Heart right ventricle (tissue), 16 donors: ENCODE measurements around the gene ENTPD8. TPM values are rescaled to one million over a fixed set of nuclear protein-coding genes. Genes with fewer than 3 reads are reported as not detected.

Experiments
- ATAC-seq, 8 donors: fragments of 200-7000 bp; cut with Tn5 transposase; one replicate each; pipeline ENCODE4 v1.9.1; 2020; ENCODE audit warnings: mild to moderate bottlenecking in 8 of 8, moderate library complexity in 8 of 8, moderate number of reproducible peaks in 1 of 8
- DNase-seq, 2 donors: peaks; one replicate each; pipeline ENCODE4 v3.0.0-alpha.2; 2020
- H3K27ac ChIP-seq, 10 donors: fragments of 200-600 bp; sonication (generic) in 2 of 10; one replicate each; pipeline versions ENCODE4 v1.5.0 to v1.8.0; 2020 to 2022; ENCODE audit warnings: mild to moderate bottlenecking in 3 of 10
- H3K27me3 ChIP-seq, 7 donors: fragments of 200-600 bp; one replicate each; pipeline ENCODE4 v1.8.0; 2021 to 2022; ENCODE audit warnings: mild to moderate bottlenecking in 2 of 7
- H3K36me3 ChIP-seq, 9 donors: fragments of 200-600 bp; sonication (generic) in 1 of 9; one replicate each; pipeline versions ENCODE4 v1.5.0 to v1.8.0; 2020 to 2022; ENCODE audit warnings: mild to moderate bottlenecking in 2 of 9
- H3K4me1 ChIP-seq, 9 donors: fragments of 200-600 bp; sonication (generic) in 1 of 9; one replicate each; pipeline versions ENCODE4 v1.5.0 to v1.8.0; 2020 to 2022; ENCODE audit warnings: mild to moderate bottlenecking in 4 of 9
- H3K4me3 ChIP-seq, 10 donors: fragments of 200-600 bp; sonication (generic) in 2 of 10; one replicate each; pipeline versions ENCODE4 v1.5.0 to v1.8.0; 2020 to 2022; ENCODE audit warnings: mild to moderate bottlenecking in 7 of 10, moderate library complexity in 2 of 10
- H3K9me3 ChIP-seq, 11 donors: fragments of 200-600 bp in 10 of 11; sonication (generic) in 2 of 11; one replicate each; pipeline versions ENCODE4 v1.5.0 to v1.8.0; 2013 to 2022; ENCODE audit warnings: mild to moderate bottlenecking in 2 of 11, control low read depth in 1 of 11, moderate library complexity in 1 of 11
- WGBS, 2 donors: extraction: QIAGEN DNeasy Blood & Tissue Kit; methylation state at CpG; one replicate each; pipeline ENCODE4 v1.1.7; 2013; ENCODE audit warnings: inconsistent platforms in 1 of 2; 5-methylcytosine and 5-hydroxymethylcytosine counted together
- intact Hi-C, 10 donors: fragments of 100-400 bp; cut with DNase I; formaldehyde crosslinking; loops; one replicate each; pipeline versions ENCODE4 v1.11.1 to v1.14.2; 2022
- polyA plus RNA-seq, 2 donors: library from polyadenylated mRNA; stranded (reverse); fragments of 200-250 nt; gene quantifications; one replicate each; pipeline ENCODE4 v1.2.3, GENCODE V29; 2013
- total RNA-seq, 10 donors: library from RNA; stranded (reverse); fragmentation: NEBNext Ultra II Directional in 3 of 10; extraction: Animal tissue kit (Norgen Biotek cat#: 25700) in 3 of 10; gene quantifications; one replicate each; pipeline versions ENCODE4 v1.2.1 to v1.2.4, GENCODE V29; 2021 to 2023
- TF ChIP-seq, protein P1 (sequence below), 9 donors: fragments of 200-600 bp; sonication (generic) in 2 of 9; IDR thresholded peaks; one replicate each; pipeline versions ENCODE4 v1.5.0 to v1.8.0; 2021 to 2022; ENCODE audit warnings: antibody characterized with exemption in 9 of 9, mild to moderate bottlenecking in 5 of 9, moderate library complexity in 1 of 9
- donor health status: Arrhythmogenic right ventricular cardiomyopathy.
- donor health status: ischemic (EF 13 %, LVEDD 7.1; RV severe dilation, severe dysfunction).
- donor health status: healthy with polysubstance abuse.
- donor health status: DM: no; HTN: yes; CAD: no.
- donor health status: DM: no; HTN: no; CAD: no.
- donor health status: ischemic (EF 25% LVEDD 6.9; RV normal size, moderate dysfunction).
- donor health status: ischemic (EF 25% LVEDD 5.7; RV mildly dilated, moderate dysfunction).
- donor health status: healthy.
- donor health status: DM: yes; HTN: yes; CAD: no.
- donor health status: Ischemic cardiomyopathy.
- donor health status: ischemic (EF 35%, LVEDD 5.7; RV mildly dilated, moderate dysfunction).
- donor health status: nonischemic (EF 11% LVEDD 7.7; RV severe dilation, severe dysfunction).
- donor health status: DM: yes; HTN: yes; CAD: no.
- donor health status: PGD.
- donor health status: ischemic (EF 29% LVEDD 5.4; RV normal size, mild dysfunction).
- donor health status: nonischemic (EF 23%, LVEDD 6.1; RV moderate dilation, normal function).

The ENTPD8 gene
- total and polyA plus RNA-seq, 12 donors, result 0.03 to 0.15 TPM; not detected in 10

GRCh38 chr9:137405677-137406081 lies 35.5 kb downstream of the ENTPD8 start:
- ATAC-seq (no peak), DNase-seq (no peak)
- Histone ChIP-seq H3K27me3 (peaks cover 0 to 22% (median 0%) of the 10 kb centered on the region in 7 donors), H3K36me3 (no peaks in the 10 kb centered on the region), H3K4me1 (peaks cover 6 to 37% (median 22%) of the 10 kb centered on the region in 9 donors), H3K27ac (no peak overlapping the region), H3K9me3 (no peaks in the 10 kb centered on the region), H3K4me3 (no peak overlapping the region)
- 94 to 98% methylated on average over 11 of the region's 11 CpGs for WGBS, 2 donors
- TF ChIP-seq, protein P1, sequence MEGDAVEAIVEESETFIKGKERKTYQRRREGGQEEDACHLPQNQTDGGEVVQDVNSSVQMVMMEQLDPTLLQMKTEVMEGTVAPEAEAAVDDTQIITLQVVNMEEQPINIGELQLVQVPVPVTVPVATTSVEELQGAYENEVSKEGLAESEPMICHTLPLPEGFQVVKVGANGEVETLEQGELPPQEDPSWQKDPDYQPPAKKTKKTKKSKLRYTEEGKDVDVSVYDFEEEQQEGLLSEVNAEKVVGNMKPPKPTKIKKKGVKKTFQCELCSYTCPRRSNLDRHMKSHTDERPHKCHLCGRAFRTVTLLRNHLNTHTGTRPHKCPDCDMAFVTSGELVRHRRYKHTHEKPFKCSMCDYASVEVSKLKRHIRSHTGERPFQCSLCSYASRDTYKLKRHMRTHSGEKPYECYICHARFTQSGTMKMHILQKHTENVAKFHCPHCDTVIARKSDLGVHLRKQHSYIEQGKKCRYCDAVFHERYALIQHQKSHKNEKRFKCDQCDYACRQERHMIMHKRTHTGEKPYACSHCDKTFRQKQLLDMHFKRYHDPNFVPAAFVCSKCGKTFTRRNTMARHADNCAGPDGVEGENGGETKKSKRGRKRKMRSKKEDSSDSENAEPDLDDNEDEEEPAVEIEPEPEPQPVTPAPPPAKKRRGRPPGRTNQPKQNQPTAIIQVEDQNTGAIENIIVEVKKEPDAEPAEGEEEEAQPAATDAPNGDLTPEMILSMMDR (IDR thresholded peaks at IDR 0.05), result no peak
- intact Hi-C loops, result loop anchor here in 9 of 10 donors (2.0 to 5.0 kb wide), 3 partner anchors 103 to 113 kb away; partner anchors contain the start of gene NRARP (in 3 of the 9)

- Histone ChIP-seq H3K36me3 (no peaks in the 10 kb centered on the region), H3K27ac (no peak overlapping the region), H3K4me1 (peaks cover 6 to 31% (median 20%) of the 10 kb centered on the region in 9 donors), H3K27me3 (peaks cover 0 to 22% (median 0%) of the 10 kb centered on the region in 7 donors), H3K9me3 (no peaks in the 10 kb centered on the region), H3K4me3 (no peak overlapping the region)
- WGBS, 2 donors, result 94 to 97% methylated on average over 24 of the region's 24 CpGs
- no peak for ATAC-seq
- TF ChIP-seq, protein P1 (IDR thresholded peaks at IDR 0.05), result no peak
- DNase-seq, result no peak
- intact Hi-C loops, result loop anchor here in 6 of 10 donors (5.0 kb wide), 2 partner anchors 103 to 113 kb away; partner anchors contain the start of gene NRARP (in 3 of the 6)
Measured at GRCh38 chr9:137404961-137405567, 36.1 kb downstream of the ENTPD8 start.

DNA sequence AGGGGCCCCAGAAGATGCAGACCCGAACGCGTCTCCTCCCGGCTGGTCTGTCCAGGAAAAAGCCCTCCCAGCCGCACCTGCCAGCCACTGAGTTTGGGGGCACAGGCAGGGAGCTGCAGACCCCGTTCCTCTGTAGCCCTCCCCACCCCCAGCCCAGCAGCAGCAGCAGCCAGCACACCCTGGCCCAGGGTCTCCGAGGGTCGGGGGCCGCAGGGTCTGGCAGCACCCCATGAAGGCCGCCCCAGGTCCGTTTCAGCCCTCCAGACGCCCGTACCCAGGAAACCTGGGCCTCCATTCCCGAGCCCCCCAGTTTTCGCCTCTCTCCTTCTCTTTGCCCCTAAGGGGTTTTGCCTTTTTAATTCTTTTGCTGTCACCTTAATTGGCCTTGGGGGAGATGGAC lies 37.9 kb downstream of the ENTPD8 start:
- ATAC-seq, result no peak
- DNase-seq, result no peak
- Histone ChIP-seq H3K4me1 (peaks cover 6 to 27% (median 20%) of the 10 kb centered on the region in 9 donors), H3K4me3 (no peak overlapping the region), H3K36me3 (no peaks in the 10 kb centered on the region), H3K9me3 (no peaks in the 10 kb centered on the region), H3K27me3 (peaks cover 0 to 22% (median 0%) of the 10 kb centered on the region in 7 donors), H3K27ac (no peak overlapping the region)
- intact Hi-C loops, result no loop called here
- TF ChIP-seq, protein P1 (IDR thresholded peaks at IDR 0.05), result no peak
- 94 to 97% methylated on average over 15 of the region's 15 CpGs for WGBS, 2 donors

GRCh38 chr9:137402746-137403145 lies 38.4 kb downstream of the ENTPD8 start:
- Histone ChIP-seq H3K36me3 (no peaks in the 10 kb centered on the region), H3K9me3 (peaks cover 0 to under 1% (median 0%) of the 10 kb centered on the region in 11 donors), H3K4me3 (no peak overlapping the region), H3K4me1 (peaks cover 6 to 25% (median 17%) of the 10 kb centered on the region in 9 donors), H3K27me3 (peaks cover 0 to 19% (median 0%) of the 10 kb centered on the region in 7 donors), H3K27ac (no peak overlapping the region)
- TF ChIP-seq, protein P1 (IDR thresholded peaks at IDR 0.05), result no peak
- ATAC-seq (no peak), DNase-seq (no peak)
- WGBS, 2 donors, result 89 to 90% methylated on average over 11 of the region's 11 CpGs
- intact Hi-C loops, result no loop called here
